Measurements from ENCODE around the gene NAA50.
A peak's percentile ranks its signal among the peaks of the same experiment; 100 is the strongest.

The NAA50 gene

DNA sequence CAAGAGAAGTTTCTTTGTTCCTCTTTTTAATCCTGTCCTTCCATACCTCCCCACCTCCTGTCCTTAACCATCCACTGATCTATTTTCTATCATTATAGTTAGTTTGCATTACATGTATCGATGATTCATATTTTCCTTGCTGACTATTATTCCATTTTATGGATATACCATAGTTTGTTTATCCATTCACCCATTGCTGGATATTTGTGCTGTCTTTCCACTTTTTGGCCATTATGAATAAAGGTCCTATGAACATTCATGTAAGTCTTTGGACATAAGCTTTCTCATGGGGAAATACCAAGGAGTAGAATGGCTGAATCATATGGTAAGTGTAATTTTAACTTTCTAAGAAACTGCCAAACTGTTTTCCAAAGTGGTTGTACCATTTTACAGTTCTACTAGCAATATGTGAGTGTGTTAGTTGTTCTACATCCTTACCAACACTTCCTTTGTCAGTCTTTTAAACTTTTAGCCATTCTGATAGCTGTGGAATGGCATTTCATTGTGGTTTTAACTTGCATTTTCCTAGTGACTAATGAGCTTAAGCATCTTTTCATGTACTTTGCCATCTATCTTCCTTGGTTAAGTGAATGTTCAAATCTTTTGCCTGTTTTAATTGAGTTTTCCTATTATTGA is 12.5 kb upstream of the NAA50 start:
- H3K4me3 ChIP-seq (ENCODE audit: low read depth, low read length), result no peak overlapping the region
- CTCF ChIA-PET, result interaction anchor here (0.8 kb wide), 1 partner anchor 1271 kb away, joined by 5 read pairs; no protein-coding TSS in a partner anchor
- H3K4me1 ChIP-seq (ENCODE audit: control insufficient read depth, insufficient read depth, low read length), result no peaks in the 10 kb centered on the region
- no peaks in the 10 kb centered on the region for H3K9me3 ChIP-seq (ENCODE audit: control insufficient read depth, insufficient read depth, low read depth, low read length)
- H3K36me3 ChIP-seq (ENCODE audit: control insufficient read depth in 2 of 2, insufficient read depth in 1 of 2, low read length in 2 of 2), result peaks cover 0 to 3% of the 10 kb centered on the region in 2 experiments; a peak in 1 of 3 replicates
- POLR2A ChIA-PET, result no interaction called here
- H3K27ac ChIP-seq (ENCODE audit: extremely low read depth, low read depth, low read length), result no peak overlapping the region
- TF ChIP-seq, protein P1, sequence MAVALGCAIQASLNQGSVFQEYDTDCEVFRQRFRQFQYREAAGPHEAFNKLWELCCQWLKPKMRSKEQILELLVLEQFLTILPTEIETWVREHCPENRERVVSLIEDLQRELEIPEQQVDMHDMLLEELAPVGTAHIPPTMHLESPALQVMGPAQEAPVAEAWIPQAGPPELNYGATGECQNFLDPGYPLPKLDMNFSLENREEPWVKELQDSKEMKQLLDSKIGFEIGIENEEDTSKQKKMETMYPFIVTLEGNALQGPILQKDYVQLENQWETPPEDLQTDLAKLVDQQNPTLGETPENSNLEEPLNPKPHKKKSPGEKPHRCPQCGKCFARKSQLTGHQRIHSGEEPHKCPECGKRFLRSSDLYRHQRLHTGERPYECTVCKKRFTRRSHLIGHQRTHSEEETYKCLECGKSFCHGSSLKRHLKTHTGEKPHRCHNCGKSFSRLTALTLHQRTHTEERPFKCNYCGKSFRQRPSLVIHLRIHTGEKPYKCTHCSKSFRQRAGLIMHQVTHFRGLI (tag by site-specific recombination; IDR thresholded peaks at IDR 0.05), result no peak
- TF ChIP-seq, protein P2, sequence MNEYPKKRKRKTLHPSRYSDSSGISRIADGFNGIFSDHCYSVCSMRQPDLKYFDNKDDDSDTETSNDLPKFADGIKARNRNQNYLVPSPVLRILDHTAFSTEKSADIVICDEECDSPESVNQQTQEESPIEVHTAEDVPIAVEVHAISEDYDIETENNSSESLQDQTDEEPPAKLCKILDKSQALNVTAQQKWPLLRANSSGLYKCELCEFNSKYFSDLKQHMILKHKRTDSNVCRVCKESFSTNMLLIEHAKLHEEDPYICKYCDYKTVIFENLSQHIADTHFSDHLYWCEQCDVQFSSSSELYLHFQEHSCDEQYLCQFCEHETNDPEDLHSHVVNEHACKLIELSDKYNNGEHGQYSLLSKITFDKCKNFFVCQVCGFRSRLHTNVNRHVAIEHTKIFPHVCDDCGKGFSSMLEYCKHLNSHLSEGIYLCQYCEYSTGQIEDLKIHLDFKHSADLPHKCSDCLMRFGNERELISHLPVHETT (tag by site-specific recombination; IDR thresholded peaks at IDR 0.05), result no peak
- no peak for TF ChIP-seq ZNF747 (tag by site-specific recombination; IDR thresholded peaks at IDR 0.05)
- TF ChIP-seq GLIS1 (tag by site-specific recombination; IDR thresholded peaks at IDR 0.05), result no peak
- no peak for TF ChIP-seq ZNF792 (tag by site-specific recombination; IDR thresholded peaks at IDR 0.05)
- peak; percentile 36 for TF ChIP-seq SETDB1 (IDR thresholded peaks at IDR 0.05; ENCODE audit: insufficient read length, low read length)
- no peak for TF ChIP-seq HOXC10 (CRISPR knock-in tag; IDR thresholded peaks at IDR 0.05)
- TF ChIP-seq FEZF1 (tag by site-specific recombination; IDR thresholded peaks at IDR 0.05), result no peak
- no peak for TF ChIP-seq ZNF324 (tag by site-specific recombination; IDR thresholded peaks at IDR 0.05)
- TF ChIP-seq ZNF146 (tag by site-specific recombination; IDR thresholded peaks at IDR 0.05), result peak; percentile 77
- no peak for TF ChIP-seq ZNF585B (tag by site-specific recombination; IDR thresholded peaks at IDR 0.05)
- TF ChIP-seq ZNF423 (tag by site-specific recombination; IDR thresholded peaks at IDR 0.05), result no peak
- TF ChIP-seq, protein P3, sequence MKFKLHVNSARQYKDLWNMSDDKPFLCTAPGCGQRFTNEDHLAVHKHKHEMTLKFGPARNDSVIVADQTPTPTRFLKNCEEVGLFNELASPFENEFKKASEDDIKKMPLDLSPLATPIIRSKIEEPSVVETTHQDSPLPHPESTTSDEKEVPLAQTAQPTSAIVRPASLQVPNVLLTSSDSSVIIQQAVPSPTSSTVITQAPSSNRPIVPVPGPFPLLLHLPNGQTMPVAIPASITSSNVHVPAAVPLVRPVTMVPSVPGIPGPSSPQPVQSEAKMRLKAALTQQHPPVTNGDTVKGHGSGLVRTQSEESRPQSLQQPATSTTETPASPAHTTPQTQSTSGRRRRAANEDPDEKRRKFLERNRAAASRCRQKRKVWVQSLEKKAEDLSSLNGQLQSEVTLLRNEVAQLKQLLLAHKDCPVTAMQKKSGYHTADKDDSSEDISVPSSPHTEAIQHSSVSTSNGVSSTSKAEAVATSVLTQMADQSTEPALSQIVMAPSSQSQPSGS (tag by site-specific recombination; IDR thresholded peaks at IDR 0.05; ENCODE audit: low read depth), result no peak
- TF ChIP-seq ZNF37A (tag by site-specific recombination; IDR thresholded peaks at IDR 0.05), result no peak

DNA sequence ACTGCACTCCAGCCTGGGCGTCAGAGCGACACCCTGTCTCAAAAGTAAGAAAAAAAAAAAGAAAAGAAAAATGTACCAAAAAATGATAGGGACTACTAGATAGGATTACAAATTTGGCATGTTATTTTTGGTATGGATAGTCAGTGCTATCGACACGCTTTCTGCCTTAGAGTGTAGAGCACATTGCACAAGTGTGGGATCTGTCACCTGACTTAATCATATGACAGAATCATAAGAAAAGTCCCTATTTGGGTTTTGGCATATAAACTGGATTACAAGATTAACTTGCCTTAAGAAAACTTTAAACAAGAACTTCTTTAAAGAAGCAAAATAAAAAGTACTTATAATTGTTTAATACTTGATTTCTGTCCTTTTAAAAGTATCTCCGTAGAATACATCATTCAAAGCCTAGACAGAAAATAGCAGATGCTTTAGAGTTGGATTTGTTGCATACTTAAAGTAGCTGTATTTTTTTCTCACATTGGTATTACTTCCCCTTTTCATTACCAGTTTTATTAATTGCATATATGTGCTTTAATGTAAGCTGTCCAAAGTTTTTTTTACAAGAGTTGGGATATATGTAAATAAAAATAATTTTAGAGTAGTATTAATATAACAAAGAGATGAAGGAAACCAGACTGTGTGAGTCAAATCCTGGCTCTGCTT is 8.6 kb upstream of the NAA50 start:
- CTCF ChIA-PET, result no interaction called here
- Histone ChIP-seq H3K9me3 (ENCODE audit: control insufficient read depth, insufficient read depth, low read depth, low read length) (no peaks in the 10 kb centered on the region), H3K27ac (ENCODE audit: extremely low read depth, low read depth, low read length) (no peak overlapping the region), H3K36me3 (ENCODE audit: control insufficient read depth in 2 of 2, insufficient read depth in 1 of 2, low read length in 2 of 2) (peaks cover 0 to 3% of the 10 kb centered on the region in 2 experiments; a peak in 1 of 3 replicates), H3K4me3 (ENCODE audit: low read depth, low read length) (no peak overlapping the region), H3K4me1 (ENCODE audit: control insufficient read depth, insufficient read depth, low read length) (no peaks in the 10 kb centered on the region)
- POLR2A ChIA-PET, result no interaction called here
- TF ChIP-seq, protein P4, sequence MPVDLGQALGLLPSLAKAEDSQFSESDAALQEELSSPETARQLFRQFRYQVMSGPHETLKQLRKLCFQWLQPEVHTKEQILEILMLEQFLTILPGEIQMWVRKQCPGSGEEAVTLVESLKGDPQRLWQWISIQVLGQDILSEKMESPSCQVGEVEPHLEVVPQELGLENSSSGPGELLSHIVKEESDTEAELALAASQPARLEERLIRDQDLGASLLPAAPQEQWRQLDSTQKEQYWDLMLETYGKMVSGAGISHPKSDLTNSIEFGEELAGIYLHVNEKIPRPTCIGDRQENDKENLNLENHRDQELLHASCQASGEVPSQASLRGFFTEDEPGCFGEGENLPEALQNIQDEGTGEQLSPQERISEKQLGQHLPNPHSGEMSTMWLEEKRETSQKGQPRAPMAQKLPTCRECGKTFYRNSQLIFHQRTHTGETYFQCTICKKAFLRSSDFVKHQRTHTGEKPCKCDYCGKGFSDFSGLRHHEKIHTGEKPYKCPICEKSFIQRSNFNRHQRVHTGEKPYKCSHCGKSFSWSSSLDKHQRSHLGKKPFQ (tag by site-specific recombination; IDR thresholded peaks at IDR 0.05), result no peak
- TF ChIP-seq, protein P5, sequence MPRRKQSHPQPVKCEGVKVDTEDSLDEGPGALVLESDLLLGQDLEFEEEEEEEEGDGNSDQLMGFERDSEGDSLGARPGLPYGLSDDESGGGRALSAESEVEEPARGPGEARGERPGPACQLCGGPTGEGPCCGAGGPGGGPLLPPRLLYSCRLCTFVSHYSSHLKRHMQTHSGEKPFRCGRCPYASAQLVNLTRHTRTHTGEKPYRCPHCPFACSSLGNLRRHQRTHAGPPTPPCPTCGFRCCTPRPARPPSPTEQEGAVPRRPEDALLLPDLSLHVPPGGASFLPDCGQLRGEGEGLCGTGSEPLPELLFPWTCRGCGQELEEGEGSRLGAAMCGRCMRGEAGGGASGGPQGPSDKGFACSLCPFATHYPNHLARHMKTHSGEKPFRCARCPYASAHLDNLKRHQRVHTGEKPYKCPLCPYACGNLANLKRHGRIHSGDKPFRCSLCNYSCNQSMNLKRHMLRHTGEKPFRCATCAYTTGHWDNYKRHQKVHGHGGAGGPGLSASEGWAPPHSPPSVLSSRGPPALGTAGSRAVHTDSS (tag by site-specific recombination; IDR thresholded peaks at IDR 0.05), result no peak
- TF ChIP-seq ZBTB7A (tag by site-specific recombination; IDR thresholded peaks at IDR 0.05; ENCODE audit: low read depth), result no peak
- no peak for TF ChIP-seq KLF8 (tag by site-specific recombination; IDR thresholded peaks at IDR 0.05)
- TF ChIP-seq, protein P6, sequence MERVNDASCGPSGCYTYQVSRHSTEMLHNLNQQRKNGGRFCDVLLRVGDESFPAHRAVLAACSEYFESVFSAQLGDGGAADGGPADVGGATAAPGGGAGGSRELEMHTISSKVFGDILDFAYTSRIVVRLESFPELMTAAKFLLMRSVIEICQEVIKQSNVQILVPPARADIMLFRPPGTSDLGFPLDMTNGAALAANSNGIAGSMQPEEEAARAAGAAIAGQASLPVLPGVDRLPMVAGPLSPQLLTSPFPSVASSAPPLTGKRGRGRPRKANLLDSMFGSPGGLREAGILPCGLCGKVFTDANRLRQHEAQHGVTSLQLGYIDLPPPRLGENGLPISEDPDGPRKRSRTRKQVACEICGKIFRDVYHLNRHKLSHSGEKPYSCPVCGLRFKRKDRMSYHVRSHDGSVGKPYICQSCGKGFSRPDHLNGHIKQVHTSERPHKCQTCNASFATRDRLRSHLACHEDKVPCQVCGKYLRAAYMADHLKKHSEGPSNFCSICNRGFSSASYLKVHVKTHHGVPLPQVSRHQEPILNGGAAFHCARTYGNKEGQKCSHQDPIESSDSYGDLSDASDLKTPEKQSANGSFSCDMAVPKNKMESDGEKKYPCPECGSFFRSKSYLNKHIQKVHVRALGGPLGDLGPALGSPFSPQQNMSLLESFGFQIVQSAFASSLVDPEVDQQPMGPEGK (tag by site-specific recombination; IDR thresholded peaks at IDR 0.05), result no peak
- no peak for TF ChIP-seq ZNF596 (tag by site-specific recombination; IDR thresholded peaks at IDR 0.05)
- TF ChIP-seq GLI2 (tag by site-specific recombination; IDR thresholded peaks at IDR 0.05; ENCODE audit: borderline replicate concordance, low read depth), result no peak
- no peak for TF ChIP-seq TCF7L2 (IDR thresholded peaks at IDR 0.05; ENCODE audit: borderline replicate concordance, low read depth, low read length)
- no peak for TF ChIP-seq ZNF175 (tag by site-specific recombination; IDR thresholded peaks at IDR 0.05)
